ENCODE measurements around the gene DCDC1.

DCDC1 gene

GRCh38 chr11:30919389-30920152 lies 450.0 kb downstream of the DCDC1 start:
- no peak overlapping the region for H3K4me3 ChIP-seq (replicated peaks in 1 of 2; ENCODE audit: low read depth in 2 of 2, low read length in 2 of 2)
- DNase-seq (ENCODE audit: low read depth in 2 of 2): peak in 1 of 2 donors; percentile 35
- no peak for TF ChIP-seq CTCF (IDR thresholded peaks at IDR 0.05; ENCODE audit: low read depth, low read length)

GRCh38 chr11:30917859-30918478 lies 451.6 kb downstream of the DCDC1 start:
- DNase-seq (ENCODE audit: low read depth in 2 of 2): peak; percentile 66 to 69
- H3K4me3 ChIP-seq (replicated peaks in 1 of 2; ENCODE audit: low read depth in 2 of 2, low read length in 2 of 2): no peak overlapping the region
- TF ChIP-seq CTCF (IDR thresholded peaks at IDR 0.05; ENCODE audit: low read depth, low read length): peak; percentile 52

- TF ChIP-seq CTCF (IDR thresholded peaks at IDR 0.05; ENCODE audit: low read depth, low read length): no peak
- DNase-seq (ENCODE audit: low read depth in 2 of 2): no peak
These were observed 452.3 kb downstream of the DCDC1 start for GRCh38 chr11:30917266-30917665.

GRCh38 chr11:30916764-30917163 lies 452.8 kb downstream of the DCDC1 start:
- H3K4me3 ChIP-seq (replicated peaks in 1 of 2; ENCODE audit: low read depth in 2 of 2, low read length in 2 of 2): no peak overlapping the region
- no peak for DNase-seq (ENCODE audit: low read depth in 2 of 2)
- no peak for TF ChIP-seq CTCF (IDR thresholded peaks at IDR 0.05; ENCODE audit: low read depth, low read length)

More at GRCh38 chr11:30917266-30917665, 452.3 kb downstream of the DCDC1 start:
- no peak overlapping the region for H3K4me3 ChIP-seq (replicated peaks in 1 of 2; ENCODE audit: low read depth in 2 of 2, low read length in 2 of 2)

GRCh38 chr11:30914143-30914762 lies 455.3 kb downstream of the DCDC1 start:
- TF ChIP-seq CTCF (IDR thresholded peaks at IDR 0.05; ENCODE audit: low read depth, low read length): peak; percentile 79
- H3K4me3 ChIP-seq (replicated peaks in 1 of 2; ENCODE audit: low read depth in 2 of 2, low read length in 2 of 2): no peak overlapping the region
- DNase-seq (ENCODE audit: low read depth in 2 of 2): peak; percentile 66 to 69

- H3K4me3 ChIP-seq (replicated peaks in 1 of 2; ENCODE audit: low read depth in 2 of 2, low read length in 2 of 2): no peak overlapping the region
- TF ChIP-seq CTCF (IDR thresholded peaks at IDR 0.05; ENCODE audit: low read depth, low read length): no peak
- no peak for DNase-seq (ENCODE audit: low read depth in 2 of 2)
These were observed 458.3 kb downstream of the DCDC1 start for GRCh38 chr11:30911247-30911646.

All from cardiac fibroblast (primary cell).